AG20443 (cell line): ENCODE measurements around the gene TGFBR3.

Experiments used
- DNase-seq: peaks from one replicate; pipeline ENCODE4 v3.0.0; 2012; ENCODE audit warnings: low spot score, mixed read lengths

The TGFBR3 gene

GRCh38 chr1:91799159-91799558 lies 86.8 kb downstream of the TGFBR3 start:
- no peak for DNase-seq

DNA sequence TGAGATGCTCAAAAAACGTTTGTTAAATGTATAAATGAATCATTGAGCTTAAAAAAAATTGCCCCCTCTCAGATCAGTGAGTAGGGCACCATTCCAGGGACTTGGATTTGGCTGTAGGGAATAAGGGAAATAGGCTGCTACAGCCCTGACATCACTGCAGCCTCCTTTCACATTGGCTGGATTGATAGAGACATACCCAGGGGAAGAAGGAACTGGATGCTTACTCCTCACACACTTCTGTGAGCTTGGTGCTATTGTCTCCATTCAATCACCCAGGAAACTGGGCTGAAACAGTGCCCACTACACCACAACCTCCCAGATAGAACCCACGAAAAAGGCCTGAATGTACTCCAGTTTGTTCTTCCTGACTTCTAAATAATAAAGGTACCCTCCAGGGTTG lies 87.2 kb downstream of the TGFBR3 start:
- no peak for DNase-seq

DNA sequence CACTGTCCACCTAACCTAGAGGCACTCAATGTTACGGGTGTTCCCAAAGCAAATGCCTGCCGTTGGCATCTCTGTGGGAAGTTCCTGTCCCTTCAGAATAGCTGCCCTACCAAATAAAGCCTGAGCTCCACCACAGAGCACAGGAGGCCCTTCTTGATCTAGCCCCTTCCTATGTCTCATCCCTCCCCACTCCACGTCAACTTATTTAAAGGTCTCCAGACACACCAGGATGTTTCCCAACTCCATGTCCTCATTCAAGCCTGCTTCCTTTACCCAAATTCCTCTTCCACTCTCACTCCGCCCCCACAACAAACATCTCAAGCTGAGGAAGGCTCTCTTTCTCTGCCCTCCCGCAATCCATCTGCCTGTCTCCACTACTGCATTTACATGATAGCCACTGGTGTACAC lies 87.7 kb downstream of the TGFBR3 start:
- no peak for DNase-seq

DNA sequence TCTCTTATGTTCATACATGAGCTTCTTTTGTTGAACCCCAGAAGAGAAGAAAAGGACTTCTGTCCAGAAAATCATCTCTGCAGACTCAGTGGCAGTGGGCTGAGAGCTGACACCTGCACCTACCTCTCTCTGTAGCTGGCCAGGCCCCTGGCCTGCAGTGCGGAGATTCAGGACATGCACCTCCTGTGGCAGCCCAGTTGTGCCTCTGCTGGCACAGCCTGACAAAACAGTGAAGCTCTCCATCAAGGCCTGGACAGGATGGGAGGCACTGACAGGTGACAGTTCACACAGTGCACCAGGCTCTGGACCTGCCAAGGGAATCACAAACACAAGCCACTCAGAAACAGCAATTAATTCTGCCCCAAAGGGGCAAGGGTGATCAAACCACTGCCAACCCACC lies 88.8 kb downstream of the TGFBR3 start:
- DNase-seq: no peak

- no peak for DNase-seq
These were observed 89.6 kb downstream of the TGFBR3 start for GRCh38 chr1:91796390-91796654.

- no peak for DNase-seq
These were observed 90.2 kb downstream of the TGFBR3 start for GRCh38 chr1:91795591-91796389.

GRCh38 chr1:91793877-91794276 lies 92.1 kb downstream of the TGFBR3 start:
- DNase-seq: no peak

DNA sequence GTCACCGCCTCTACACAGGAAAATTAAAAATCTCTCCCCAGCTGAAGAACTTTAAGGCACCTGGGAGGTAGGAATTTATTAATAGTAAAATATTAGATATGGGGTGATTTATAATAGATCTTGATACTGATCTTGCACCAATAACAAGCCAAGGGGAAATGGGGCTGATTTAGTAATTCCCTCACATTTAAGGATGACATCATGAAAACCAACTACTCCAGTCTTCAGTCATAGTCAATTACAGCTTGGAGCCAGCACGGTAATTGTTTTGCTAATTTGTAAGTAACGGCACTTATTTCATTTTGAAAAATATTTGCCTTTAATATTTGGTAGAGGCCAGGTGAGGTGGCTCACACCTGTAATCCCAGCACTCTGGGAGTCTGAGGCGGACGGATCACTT lies 92.8 kb downstream of the TGFBR3 start:
- DNase-seq: no peak

DNA sequence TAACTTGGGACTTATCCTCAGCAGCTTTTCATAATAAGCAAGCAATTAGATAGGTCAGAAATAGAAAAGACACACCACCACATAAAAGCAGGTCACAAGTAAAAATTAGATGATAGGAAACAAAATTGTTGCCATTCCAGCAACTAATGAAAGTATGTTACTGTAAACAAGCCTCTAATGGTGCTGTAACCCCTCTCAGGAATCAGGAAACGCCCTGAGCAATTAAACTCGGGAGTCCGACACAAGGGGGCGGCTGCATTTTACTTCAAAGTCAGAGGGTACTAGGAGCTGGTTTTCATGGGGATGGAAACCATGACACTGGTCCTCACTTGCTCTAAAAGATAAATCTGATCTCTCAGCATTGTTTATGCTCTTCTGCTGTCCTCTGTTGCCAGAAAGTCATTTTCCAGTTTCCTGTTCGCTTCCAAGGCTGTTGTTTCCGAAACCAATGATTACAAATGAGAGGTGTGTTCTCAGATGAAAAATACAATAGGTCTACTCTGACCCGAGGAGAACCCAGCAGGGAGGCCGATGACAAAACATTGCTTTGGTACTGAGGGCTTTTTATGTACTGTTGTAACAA lies 93.4 kb downstream of the TGFBR3 start:
- DNase-seq: no peak

GRCh38 chr1:91791691-91792488 lies 94.1 kb downstream of the TGFBR3 start:
- no peak for DNase-seq

GRCh38 chr1:91791103-91791502 lies 94.8 kb downstream of the TGFBR3 start:
- no peak for DNase-seq

- DNase-seq: no peak
These were observed 95.6 kb downstream of the TGFBR3 start for GRCh38 chr1:91790392-91790791.

DNA sequence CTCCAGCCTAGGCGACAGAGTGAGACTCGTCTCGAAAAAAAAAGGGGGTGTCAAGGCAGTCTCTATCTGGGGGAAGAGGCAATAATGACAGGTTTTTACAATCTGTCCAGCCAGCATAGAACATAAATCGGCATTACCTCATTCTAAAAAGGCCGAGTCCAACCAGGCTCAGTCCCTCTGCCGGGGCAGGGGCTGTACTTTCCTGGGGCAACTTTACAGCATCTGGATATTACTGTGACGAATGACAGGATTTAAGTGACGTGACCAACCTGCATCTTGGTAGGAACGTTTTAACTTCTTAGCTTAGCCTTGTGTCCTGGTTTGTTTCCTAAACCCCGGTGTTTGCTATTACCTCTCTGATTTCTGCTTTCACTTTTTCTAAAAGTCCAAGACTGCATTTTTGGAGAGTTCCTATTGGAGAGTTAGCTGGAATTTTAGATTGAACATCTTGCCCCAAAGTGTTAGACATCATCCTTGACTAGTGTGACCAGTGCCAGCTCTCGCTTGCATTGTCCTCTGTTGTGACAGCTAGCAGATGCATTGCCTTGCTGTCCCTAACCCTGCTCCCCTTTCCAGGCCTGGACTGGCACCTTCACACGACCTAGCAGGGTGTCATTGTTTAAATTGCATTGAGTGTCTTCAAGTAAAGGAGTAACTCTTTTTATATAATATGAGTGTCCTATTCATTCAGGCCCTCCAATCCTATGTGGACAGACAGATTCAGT lies 96.5 kb downstream of the TGFBR3 start:
- no peak for DNase-seq

- DNase-seq: no peak
These were observed 98.0 kb downstream of the TGFBR3 start for GRCh38 chr1:91787919-91788318.

GRCh38 chr1:91784616-91785015 lies 101.3 kb downstream of the TGFBR3 start:
- no peak for DNase-seq

DNA sequence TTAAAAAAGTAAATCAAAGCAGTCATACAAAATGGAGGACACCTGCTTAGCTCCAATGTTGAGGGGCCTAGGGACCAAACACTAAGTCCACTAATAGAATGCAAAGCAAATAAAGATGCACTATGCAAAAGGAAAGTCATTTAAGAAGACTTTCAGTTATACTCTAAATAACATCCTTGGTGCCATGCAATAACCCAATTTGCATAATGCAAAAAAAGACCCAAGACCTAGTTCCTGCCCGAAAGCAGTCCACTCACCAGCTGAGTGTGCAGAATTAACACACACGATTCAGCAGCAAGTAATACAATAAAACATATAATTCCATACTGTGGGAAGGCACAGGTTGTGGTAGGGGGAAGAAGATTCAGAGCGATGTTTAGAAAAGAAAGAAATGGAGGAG lies 101.8 kb downstream of the TGFBR3 start:
- no peak for DNase-seq

DNA sequence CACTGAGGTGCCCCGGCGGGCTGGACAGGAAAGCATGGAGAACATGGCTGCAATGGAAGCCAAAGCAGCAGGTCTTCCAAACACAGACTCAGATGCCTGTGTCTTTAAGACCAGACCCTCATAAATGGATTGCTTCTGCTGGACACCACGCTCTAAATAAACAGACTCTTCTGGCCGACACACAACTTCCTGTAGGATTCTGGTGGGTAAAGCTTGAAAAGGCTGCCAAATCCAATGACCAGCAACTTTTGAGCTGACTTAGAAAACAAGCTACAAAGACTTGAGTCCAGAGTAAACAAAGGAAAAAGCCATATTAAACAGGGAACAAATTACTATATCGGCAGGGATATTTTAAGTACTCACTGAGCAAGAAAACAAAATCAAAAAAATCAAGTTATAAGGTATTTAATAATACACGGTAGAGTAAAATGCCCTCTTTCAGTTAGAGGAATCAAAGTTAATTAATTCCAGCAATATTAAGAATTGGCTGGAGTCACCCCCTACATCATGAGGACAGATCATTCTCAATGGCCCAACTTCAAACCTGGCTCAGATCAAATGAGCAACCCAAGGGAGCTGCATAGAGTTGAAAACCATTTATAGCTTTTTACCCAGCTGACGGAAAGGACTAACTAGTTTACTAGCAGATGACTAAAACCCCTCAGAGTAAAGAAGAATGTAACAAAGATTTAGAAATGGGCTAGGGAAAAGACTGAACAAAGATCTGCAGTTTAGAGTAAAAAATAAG lies 102.4 kb downstream of the TGFBR3 start:
- DNase-seq: no peak

GRCh38 chr1:91781901-91782622 lies 103.9 kb downstream of the TGFBR3 start:
- no peak for DNase-seq

- DNase-seq: peak; percentile 43
These were observed 104.6 kb downstream of the TGFBR3 start for GRCh38 chr1:91781371-91781825.

DNA sequence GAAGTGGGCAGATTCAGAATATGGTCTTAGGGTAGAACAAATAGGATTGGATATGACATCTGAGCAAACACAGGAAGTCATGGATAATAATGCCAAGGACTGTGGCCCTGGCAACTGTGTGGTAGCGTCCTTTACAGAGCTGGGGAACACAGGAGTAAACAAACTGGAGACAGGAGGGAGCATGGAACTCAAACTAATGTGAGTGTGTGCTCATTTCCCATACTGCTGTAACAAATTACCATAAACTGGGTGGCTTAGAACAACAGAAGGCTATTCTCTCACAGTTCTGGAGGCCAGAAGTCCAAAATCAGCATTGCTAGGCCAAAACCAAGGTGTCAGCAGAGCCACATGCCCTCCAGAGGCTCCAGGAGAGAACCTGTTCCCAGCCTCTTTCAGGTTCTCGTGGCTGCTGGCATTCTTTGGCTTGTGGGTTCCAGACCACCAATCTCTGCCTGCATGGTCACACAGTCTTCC lies 106.4 kb downstream of the TGFBR3 start:
- DNase-seq: no peak

- DNase-seq: no peak
These were observed 107.0 kb downstream of the TGFBR3 start for GRCh38 chr1:91778964-91779363.
